Immature natural killer cell (primary cell): ENCODE data around the gene EGFR. TPM values are rescaled to one million over a fixed set of nuclear protein-coding genes. Genes with fewer than 3 reads are reported as not detected.

Experiments used
- DNase-seq, 3 donors: peaks; one replicate each; pipeline ENCODE4 v3.0.0; 2022; ENCODE audit warnings: mixed read lengths in 1 of 3
- H3K27ac Mint-ChIP-seq, 6 donors: one replicate each; pipeline ENCODE4 v1.8.0; 2020; ENCODE audit warnings: mixed read lengths in 6 of 6, mild to moderate bottlenecking in 5 of 6, inconsistent platforms in 4 of 6, moderate library complexity in 3 of 6
- H3K27me3 Mint-ChIP-seq, 3 donors: one replicate each; pipeline ENCODE4 v1.8.0; 2020 to 2021; ENCODE audit warnings: low read depth in 3 of 3, mild to moderate bottlenecking in 3 of 3, mixed read lengths in 3 of 3, moderate library complexity in 3 of 3, inconsistent platforms in 1 of 3
- H3K36me3 Mint-ChIP-seq, 3 donors: one replicate each; pipeline ENCODE4 v1.8.0; 2020; ENCODE audit warnings: mixed read lengths in 3 of 3, inconsistent platforms in 2 of 3, mild to moderate bottlenecking in 2 of 3
- H3K4me1 Mint-ChIP-seq, 2 donors: one replicate each; pipeline ENCODE4 v1.8.0; 2020; ENCODE audit warnings: inconsistent platforms in 2 of 2, mild to moderate bottlenecking in 2 of 2, mixed read lengths in 2 of 2, moderate library complexity in 1 of 2
- H3K4me3 Mint-ChIP-seq, 5 donors: one replicate each; pipeline ENCODE4 v1.8.0; 2020; ENCODE audit warnings: mild to moderate bottlenecking in 5 of 5, mixed read lengths in 5 of 5, inconsistent platforms in 3 of 5, moderate library complexity in 3 of 5
- H3K9me3 Mint-ChIP-seq, 6 donors: one replicate each; pipeline ENCODE4 v1.8.0; 2020; ENCODE audit warnings: mild to moderate bottlenecking in 6 of 6, mixed read lengths in 6 of 6, inconsistent platforms in 4 of 6, moderate library complexity in 3 of 6
- polyA plus RNA-seq, 3 donors: library from polyadenylated mRNA; unstranded; fragments of 300-500 nt; fragmentation: Illumina TruSeq; gene quantifications; one replicate each; pipeline ENCODE4 v1.2.3, GENCODE V29; 2021

The EGFR gene
- polyA plus RNA-seq, 3 donors from 2014 or later = not detected

- H3K36me3 Mint-ChIP-seq = no peaks in the 10 kb centered on the region
- no peak overlapping the region for H3K4me3 Mint-ChIP-seq
- DNase-seq = no peak
- no peaks in the 10 kb centered on the region for H3K9me3 Mint-ChIP-seq
- H3K4me1 Mint-ChIP-seq = no peaks in the 10 kb centered on the region
- H3K27ac Mint-ChIP-seq = no peak overlapping the region
- H3K27me3 Mint-ChIP-seq = peaks cover 0 to 12% (median 3%) of the 10 kb centered on the region in 3 donors
Observed at GRCh38 chr7:55177589-55178261, 158.9 kb downstream of the EGFR start.

GRCh38 chr7:55178292-55178862, 159.6 kb downstream of the EGFR start:
- Mint-ChIP-seq H3K36me3 (no peaks in the 10 kb centered on the region), H3K9me3 (no peaks in the 10 kb centered on the region), H3K27me3 (peaks cover 0 to 12% (median 3%) of the 10 kb centered on the region in 3 donors), H3K4me1 (no peaks in the 10 kb centered on the region), H3K4me3 (no peak overlapping the region), H3K27ac (no peak overlapping the region)
- no peak for DNase-seq

GRCh38 chr7:55178863-55179773, 160.3 kb downstream of the EGFR start:
- Mint-ChIP-seq H3K4me1 (no peaks in the 10 kb centered on the region), H3K27me3 (peaks cover under 1 to 12% (median 3%) of the 10 kb centered on the region in 3 donors), H3K36me3 (no peaks in the 10 kb centered on the region), H3K27ac (no peak overlapping the region), H3K4me3 (no peak overlapping the region), H3K9me3 (no peaks in the 10 kb centered on the region)
- DNase-seq = no peak

- Mint-ChIP-seq H3K4me3 (no peak overlapping the region), H3K36me3 (no peaks in the 10 kb centered on the region), H3K27me3 (peaks cover 2 to 10% (median 3%) of the 10 kb centered on the region in 3 donors), H3K9me3 (no peaks in the 10 kb centered on the region), H3K27ac (no peak overlapping the region), H3K4me1 (no peaks in the 10 kb centered on the region)
- no peak for DNase-seq
Observed at GRCh38 chr7:55179931-55180682, 161.3 kb downstream of the EGFR start.

GRCh38 chr7:55180963-55181542, 162.2 kb downstream of the EGFR start:
- Mint-ChIP-seq H3K27ac (no peak overlapping the region), H3K9me3 (no peaks in the 10 kb centered on the region), H3K4me1 (no peaks in the 10 kb centered on the region), H3K4me3 (no peak overlapping the region), H3K27me3 (peaks cover 2 to 10% (median 4%) of the 10 kb centered on the region in 3 donors), H3K36me3 (no peaks in the 10 kb centered on the region)
- DNase-seq = no peak

- no peaks in the 10 kb centered on the region for H3K36me3 Mint-ChIP-seq
- H3K4me1 Mint-ChIP-seq = no peaks in the 10 kb centered on the region
- no peak for DNase-seq
- H3K9me3 Mint-ChIP-seq = no peaks in the 10 kb centered on the region
- no peak overlapping the region for H3K4me3 Mint-ChIP-seq
- H3K27ac Mint-ChIP-seq = no peak overlapping the region
- H3K27me3 Mint-ChIP-seq = peaks cover 2 to 10% (median 4%) of the 10 kb centered on the region in 3 donors
Observed at GRCh38 chr7:55181762-55182161, 162.9 kb downstream of the EGFR start.

- H3K36me3 Mint-ChIP-seq = no peaks in the 10 kb centered on the region
- no peaks in the 10 kb centered on the region for H3K4me1 Mint-ChIP-seq
- no peak overlapping the region for H3K27ac Mint-ChIP-seq
- no peak for DNase-seq
- no peak overlapping the region for H3K4me3 Mint-ChIP-seq
- H3K9me3 Mint-ChIP-seq = no peaks in the 10 kb centered on the region
- H3K27me3 Mint-ChIP-seq = peaks cover 2 to 9% (median 4%) of the 10 kb centered on the region in 3 donors
Observed at GRCh38 chr7:55183897-55184296, 165.1 kb downstream of the EGFR start.

- no peak for DNase-seq
- H3K27me3 Mint-ChIP-seq = peaks cover 0 to 6% (median 2%) of the 10 kb centered on the region in 3 donors
- H3K9me3 Mint-ChIP-seq = no peaks in the 10 kb centered on the region
- H3K4me1 Mint-ChIP-seq = no peaks in the 10 kb centered on the region
- H3K4me3 Mint-ChIP-seq = no peak overlapping the region
- no peak overlapping the region for H3K27ac Mint-ChIP-seq
- no peaks in the 10 kb centered on the region for H3K36me3 Mint-ChIP-seq
Observed at GRCh38 chr7:55185321-55185802, 166.5 kb downstream of the EGFR start.

GRCh38 chr7:55185941-55186609, 167.3 kb downstream of the EGFR start:
- no peaks in the 10 kb centered on the region for H3K4me1 Mint-ChIP-seq
- H3K4me3 Mint-ChIP-seq = no peak overlapping the region
- H3K36me3 Mint-ChIP-seq = no peaks in the 10 kb centered on the region
- no peaks in the 10 kb centered on the region for H3K9me3 Mint-ChIP-seq
- peaks cover 0 to 6% (median 3%) of the 10 kb centered on the region in 3 donors for H3K27me3 Mint-ChIP-seq
- H3K27ac Mint-ChIP-seq = no peak overlapping the region
- DNase-seq = no peak

GRCh38 chr7:55187701-55188491, 169.1 kb downstream of the EGFR start:
- no peak for DNase-seq
- H3K27me3 Mint-ChIP-seq = peaks cover 0 to 6% (median 3%) of the 10 kb centered on the region in 3 donors
- no peak overlapping the region for H3K4me3 Mint-ChIP-seq
- H3K9me3 Mint-ChIP-seq = no peaks in the 10 kb centered on the region
- no peaks in the 10 kb centered on the region for H3K36me3 Mint-ChIP-seq
- no peak overlapping the region for H3K27ac Mint-ChIP-seq
- no peaks in the 10 kb centered on the region for H3K4me1 Mint-ChIP-seq

- peaks cover 0 to 6% (median 3%) of the 10 kb centered on the region in 3 donors for H3K27me3 Mint-ChIP-seq
- no peak for DNase-seq
Observed at GRCh38 chr7:55188590-55189138, 169.8 kb downstream of the EGFR start.

GRCh38 chr7:55189146-55189766, 170.4 kb downstream of the EGFR start:
- Mint-ChIP-seq H3K9me3 (no peaks in the 10 kb centered on the region), H3K27me3 (peaks cover 0 to 6% (median 2%) of the 10 kb centered on the region in 3 donors), H3K36me3 (no peaks in the 10 kb centered on the region), H3K4me3 (no peak overlapping the region), H3K27ac (no peak overlapping the region), H3K4me1 (no peaks in the 10 kb centered on the region)
- DNase-seq = no peak

More at GRCh38 chr7:55188590-55189138, 169.8 kb downstream of the EGFR start:
- Mint-ChIP-seq H3K27ac (no peak overlapping the region), H3K9me3 (no peaks in the 10 kb centered on the region), H3K4me1 (no peaks in the 10 kb centered on the region), H3K36me3 (no peaks in the 10 kb centered on the region), H3K4me3 (no peak overlapping the region)
